K562 (cell line): ENCODE measurements around the gene MINDY3. TPM values are rescaled to one million over a fixed set of nuclear protein-coding genes. Genes with fewer than 3 reads are reported as not detected.

Source experiments
- ATAC-seq: fragments of 200-7000 bp; cut with Tn5 transposase; 3 replicates; pipeline ENCODE4 v1.9.1; 2020; ENCODE audit warnings: moderate library complexity
- BruUV-seq: library from RNA; stranded (reverse); fragments of 400-500 nt; replicated peaks from 2 replicates; lab custom pipeline; 2021; lab: Mats Ljungman, UMichigan
- CTCF ChIA-PET: fragments of 300-600 bp; formaldehyde crosslinking; extraction: SDS; loops from one replicate; lab custom pipeline; 2021; ENCODE audit warnings: low intra/inter-chr PET ratio; lab: Yijun Ruan, JAX
- POLR2A ChIA-PET: fragments of 300-600, 350-650 bp; sonication (Branson Sonifier 250); formaldehyde crosslinking; extraction: SDS; loops from one replicate; lab custom pipeline; 2021; ENCODE audit warnings: antibody characterized with exemption, inconsistent platforms; lab: Yijun Ruan, JAX
- DNase-seq, 4 experiments: peaks; one replicate each; pipeline versions ENCODE4 v3.0.0 to v3.0.0-alpha.2; 2011 to 2018; ENCODE audit warnings: low spot score in 3 of 4, mixed read lengths in 3 of 4; ENCODE audit errors: extremely low read depth in 1 of 4
- FAIRE-seq: peaks from 2 replicates; lab custom pipeline; 2011; peaks lifted over from hg19 to GRCh38; lab: Jason Lieb, UNC
- H2AFZ ChIP-seq: 2 replicates; pipeline ENCODE4 v1.6.0; 2011; ENCODE audit warnings: low read depth, low read length, control low read depth, inconsistent platforms
- H3K27ac ChIP-seq: fragments of 200-600 bp; 3 replicates; pipeline ENCODE4 v1.8.0; 2011; ENCODE audit warnings: low read depth, mild to moderate bottlenecking, control low read depth, inconsistent platforms, low read length, moderate library complexity, mixed read lengths; ENCODE audit errors: extremely low read depth
- H3K27me3 ChIP-seq, 2 experiments: fragments of 300-600 bp in 1 of 2; 2 replicates in 1 of 2; 3 replicates in 1 of 2; pipeline versions ENCODE4 v1.6.0 to v1.8.0; 2011; ENCODE audit warnings: inconsistent platforms in 2 of 2, low read length in 2 of 2, mild to moderate bottlenecking in 1 of 2, mixed read lengths in 1 of 2, moderate library complexity in 1 of 2; ENCODE audit not compliant: control insufficient read depth in 2 of 2, insufficient read depth in 2 of 2
- H3K36me3 ChIP-seq: fragments of 300-600 bp; 3 replicates; pipeline ENCODE4 v1.8.0; 2011; ENCODE audit warnings: mild to moderate bottlenecking, low read length, inconsistent platforms; ENCODE audit not compliant: control insufficient read depth, insufficient read depth
- H3K4me1 ChIP-seq, 2 experiments: fragments of 200-600 bp in 1 of 2; replicated peaks in 1 of 2; 2 replicates in 1 of 2; 3 replicates in 1 of 2; pipeline versions ENCODE4 v1.5.1 to v1.8.0; 2011; ENCODE audit warnings: inconsistent platforms in 2 of 2, low read length in 2 of 2, mild to moderate bottlenecking in 1 of 2, mixed read lengths in 1 of 2, moderate library complexity in 1 of 2; ENCODE audit not compliant: control insufficient read depth in 2 of 2, insufficient read depth in 2 of 2
- H3K4me2 ChIP-seq: 2 replicates; pipeline ENCODE4 v1.6.1; 2011; ENCODE audit warnings: low read length, control low read depth, inconsistent platforms, mixed read lengths; ENCODE audit not compliant: insufficient read depth
- H3K4me3 ChIP-seq: fragments of 200-600 bp; sonication (generic), shearing (Covaris generic); 2 replicates; pipeline ENCODE4 v1.5.1; 2016; ENCODE audit warnings: control low read depth, inconsistent platforms
- H3K79me2 ChIP-seq: fragments of 200-600 bp; 3 replicates; pipeline ENCODE4 v1.8.0; 2011; ENCODE audit warnings: low read length, inconsistent platforms; ENCODE audit not compliant: control insufficient read depth, insufficient read depth
- H3K9ac ChIP-seq, 2 experiments: 2 replicates each; pipeline versions ENCODE4 v1.6.0 to v1.6.1; 2011; ENCODE audit warnings: low read depth in 2 of 2, low read length in 2 of 2, control low read depth in 1 of 2, inconsistent platforms in 1 of 2, mild to moderate bottlenecking in 1 of 2, mixed read lengths in 1 of 2; ENCODE audit not compliant: insufficient read depth in 1 of 2
- H3K9me1 ChIP-seq: one replicate; pipeline ENCODE4 v1.6.0; 2011; ENCODE audit warnings: inconsistent platforms, mild to moderate bottlenecking, low read length, moderate library complexity; ENCODE audit not compliant: control insufficient read depth, insufficient read depth
- H3K9me3 ChIP-seq: replicated peaks from 2 replicates; pipeline ENCODE4 v1.5.1; 2011; ENCODE audit warnings: low read depth, low read length, inconsistent platforms; ENCODE audit not compliant: control insufficient read depth, insufficient read depth
- H4K20me1 ChIP-seq: replicated peaks from 2 replicates; pipeline ENCODE4 v1.6.1; 2011; ENCODE audit warnings: low read length, inconsistent platforms, mixed read lengths; ENCODE audit not compliant: control insufficient read depth, insufficient read depth
- AFF1 ChIP-seq, 2 experiments: fragments of 450-650 bp; IDR thresholded peaks; 2 replicates each; pipeline ENCODE4 v1.6.1; 2018; ENCODE audit warnings: mild to moderate bottlenecking in 2 of 2, low read depth in 1 of 2; ENCODE audit not compliant: partially characterized antibody in 2 of 2
- CLOCK ChIP-seq: fragments of 250-450 bp; sonication (Bioruptor Pico); IDR thresholded peaks from 2 replicates; pipeline ENCODE4 v1.4.0; 2020; ENCODE audit warnings: mild to moderate bottlenecking, moderate library complexity, borderline replicate concordance
- EP300 ChIP-seq: IDR thresholded peaks from 2 replicates; pipeline ENCODE4 v1.6.1; 2012; ENCODE audit warnings: low read length, improper control_type of control experiment
- FOXM1 ChIP-seq, 2 experiments: fragments of 450-650 bp in 1 of 2; sonication (generic) in 1 of 2; formaldehyde crosslinking in 1 of 2; IDR thresholded peaks; 2 replicates each; pipeline versions ENCODE4 v1.6.1 to v1.9.0; 2017 to 2022; ENCODE audit warnings: low read depth in 2 of 2, mild to moderate bottlenecking in 2 of 2, missing genetic modification reagents in 1 of 2, moderate library complexity in 1 of 2
- NR1H2 ChIP-seq: sonication (generic); formaldehyde crosslinking; IDR thresholded peaks from 2 replicates; pipeline ENCODE4 v1.4.0; 2020; ENCODE audit warnings: mild to moderate bottlenecking, missing genetic modification reagents
- RAD21 ChIP-seq, 2 experiments: fragments of 250-450 bp in 1 of 2; fragments of 450-650 bp in 1 of 2; sonication (Bioruptor Pico) in 1 of 2; formaldehyde crosslinking in 1 of 2; IDR thresholded peaks in 1 of 2; conservative IDR thresholded peaks in 1 of 2; 2 replicates each; pipeline versions ENCODE4 v1.4.0 to v1.8.0; 2020 to 2022; ENCODE audit warnings: mild to moderate bottlenecking in 2 of 2, moderate library complexity in 1 of 2
- RBM17 ChIP-seq: fragments of 200-400 bp; formaldehyde crosslinking; IDR thresholded peaks from 2 replicates; pipeline ENCODE4 v1.6.1; 2017; ENCODE audit warnings: low read depth, mild to moderate bottlenecking, low read length, borderline replicate concordance
- ZNF445 ChIP-seq: fragments of 250-450 bp; sonication (Bioruptor Pico); IDR thresholded peaks from 2 replicates; pipeline ENCODE4 v1.4.0; 2020; ENCODE audit warnings: low read depth, mild to moderate bottlenecking, moderate library complexity
- ZNF586 ChIP-seq: fragments of 450-650 bp; formaldehyde crosslinking; conservative IDR thresholded peaks from 2 replicates; pipeline ENCODE4 v1.4.0; 2020; ENCODE audit warnings: mild to moderate bottlenecking, moderate library complexity
- WGBS: fragments of 100-300 bp; shearing (Covaris generic); methylation state at CpG from one replicate; pipeline ENCODE4 v1.1.6; 2016; ENCODE audit warnings: low coverage, mixed read lengths; ENCODE audit not compliant: insufficient coverage; ENCODE audit errors: missing lambda C conversion rate; 5-methylcytosine and 5-hydroxymethylcytosine counted together
- in situ Hi-C: fragments of 300-500 bp; cut with MboI; formaldehyde crosslinking; loops from 4 replicates; pipeline ENCODE4 v1.15.0; 2018; ENCODE audit warnings: inconsistent platforms, mixed read lengths
- intact Hi-C: fragments of 100-400 bp; cut with micrococcal nuclease; formaldehyde crosslinking; loops from 2 replicates; pipeline ENCODE4 v1.14.2; 2022
- polyA plus RNA-seq, 8 experiments: library from polyadenylated mRNA; depleted of rRNA in 4 of 8; stranded (reverse) in 5 of 8; unstranded in 3 of 8; fragments of >200 nt; fragmentation: Nextera tagmentation in 2 of 8; fragmentation: Illumina TruSeq in 1 of 8; extraction: Ambion mirVana in 2 of 8; extraction: Trizol in 1 of 8; gene quantifications; 2 replicates each; pipeline versions ENCODE4 v1.2.1 to v1.2.3, GENCODE V29; 2011 to 2014; ENCODE audit warnings: inconsistent platforms in 1 of 8, missing spikeins in 1 of 8
- total RNA-seq, 7 experiments: library from RNA; depleted of rRNA in 6 of 7; stranded (reverse); fragments of >200 nt in 6 of 7; fragmentation: Illumina TruSeq in 2 of 7; extraction: Trizol in 2 of 7; gene quantifications; 2 replicates each; pipeline versions ENCODE4 v1.2.1 to v1.2.3, GENCODE V29; 2011 to 2021; ENCODE audit warnings: low replicate concordance in 1 of 7
- TF ChIP-seq, protein P1 (sequence below): sonication (generic); formaldehyde crosslinking; IDR thresholded peaks from 2 replicates; pipeline ENCODE4 v1.8.0; 2022; ENCODE audit warnings: missing genetic modification reagents, mild to moderate bottlenecking, moderate library complexity, borderline replicate concordance
- TF ChIP-seq, protein P2 (sequence below): fragments of 250-450 bp; sonication (Bioruptor Pico); IDR thresholded peaks from 2 replicates; pipeline ENCODE4 v1.8.0; 2021; ENCODE audit warnings: moderate library complexity, mild to moderate bottlenecking, inconsistent platforms

The MINDY3 gene
- total and polyA plus RNA-seq, 9 of the 15 experiments (the other 6 are each of a cell fraction or from before 2014, with no cell fraction given) = 14.0 to 35.9 (median 23.6) TPM

DNA sequence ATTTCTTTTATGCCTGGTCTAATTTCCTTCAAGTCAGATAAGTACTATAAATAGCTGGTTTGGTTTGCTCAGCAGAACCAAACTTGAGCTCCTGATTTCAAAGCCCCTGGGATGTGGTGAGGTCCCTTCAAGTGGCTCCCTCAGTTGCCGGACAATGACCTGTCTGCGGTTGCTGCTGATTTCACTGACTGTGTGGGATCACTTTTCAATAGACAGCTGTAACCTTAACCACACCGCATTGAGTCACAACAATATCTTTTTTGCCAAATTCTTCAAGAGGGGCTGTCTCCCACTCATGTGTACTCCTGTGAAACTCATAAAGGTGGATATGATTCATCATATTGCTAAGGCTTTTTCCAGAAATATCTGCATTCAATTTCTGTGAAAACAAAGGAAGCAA, 117.5 kb downstream of the MINDY3 start:
- Histone ChIP-seq H3K9me3 (no peaks in the 10 kb centered on the region), H3K9me1 (no peaks in the 10 kb centered on the region), H3K27ac (no peak overlapping the region), H3K27me3 (peaks cover 2 to 5% of the 10 kb centered on the region in 2 experiments; a peak in 3 of 5 replicates), H4K20me1 (no peaks in the 10 kb centered on the region), H2AFZ (no peak overlapping the region), H3K4me3 (no peak overlapping the region), H3K4me2 (no peak overlapping the region), H3K9ac (no peak overlapping the region), H3K79me2 (no peaks in the 10 kb centered on the region), H3K4me1 (no peaks in the 10 kb centered on the region), H3K36me3 (no peaks in the 10 kb centered on the region)
- in situ Hi-C loops = no loop called here
- POLR2A ChIA-PET = no interaction called here
- FAIRE-seq (no peak), ATAC-seq (no peak), DNase-seq (no peak)
- intact Hi-C loops = no loop called here
- CTCF ChIA-PET = no interaction called here
- no TSS peak for BruUV-seq
- WGBS = 13% methylated on average over 3 of the region's 3 CpGs
- no peak for TF ChIP-seq CLOCK (CRISPR knock-in tag)
- no peak for TF ChIP-seq AFF1 (IDR thresholded peaks at IDR 0.05; ENCODE audit: low read depth in 1 of 2, partially characterized antibody in 2 of 2)
- TF ChIP-seq NR1H2 (CRISPR knock-in tag) = no peak
- TF ChIP-seq, protein P1, sequence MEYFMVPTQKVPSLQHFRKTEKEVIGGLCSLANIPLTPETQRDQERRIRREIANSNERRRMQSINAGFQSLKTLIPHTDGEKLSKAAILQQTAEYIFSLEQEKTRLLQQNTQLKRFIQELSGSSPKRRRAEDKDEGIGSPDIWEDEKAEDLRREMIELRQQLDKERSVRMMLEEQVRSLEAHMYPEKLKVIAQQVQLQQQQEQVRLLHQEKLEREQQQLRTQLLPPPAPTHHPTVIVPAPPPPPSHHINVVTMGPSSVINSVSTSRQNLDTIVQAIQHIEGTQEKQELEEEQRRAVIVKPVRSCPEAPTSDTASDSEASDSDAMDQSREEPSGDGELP (CRISPR knock-in tag) = no peak
- no peak for TF ChIP-seq EP300
- TF ChIP-seq, protein P2, sequence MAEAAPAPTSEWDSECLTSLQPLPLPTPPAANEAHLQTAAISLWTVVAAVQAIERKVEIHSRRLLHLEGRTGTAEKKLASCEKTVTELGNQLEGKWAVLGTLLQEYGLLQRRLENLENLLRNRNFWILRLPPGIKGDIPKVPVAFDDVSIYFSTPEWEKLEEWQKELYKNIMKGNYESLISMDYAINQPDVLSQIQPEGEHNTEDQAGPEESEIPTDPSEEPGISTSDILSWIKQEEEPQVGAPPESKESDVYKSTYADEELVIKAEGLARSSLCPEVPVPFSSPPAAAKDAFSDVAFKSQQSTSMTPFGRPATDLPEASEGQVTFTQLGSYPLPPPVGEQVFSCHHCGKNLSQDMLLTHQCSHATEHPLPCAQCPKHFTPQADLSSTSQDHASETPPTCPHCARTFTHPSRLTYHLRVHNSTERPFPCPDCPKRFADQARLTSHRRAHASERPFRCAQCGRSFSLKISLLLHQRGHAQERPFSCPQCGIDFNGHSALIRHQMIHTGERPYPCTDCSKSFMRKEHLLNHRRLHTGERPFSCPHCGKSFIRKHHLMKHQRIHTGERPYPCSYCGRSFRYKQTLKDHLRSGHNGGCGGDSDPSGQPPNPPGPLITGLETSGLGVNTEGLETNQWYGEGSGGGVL (CRISPR knock-in tag) = no peak
- TF ChIP-seq FOXM1 (IDR thresholded peaks at IDR 0.05; ENCODE audit: low read depth) = no peak
- TF ChIP-seq FOXM1 (CRISPR knock-in tag; IDR thresholded peaks at IDR 0.05; ENCODE audit: low read depth) = no peak
- TF ChIP-seq RBM17 = no peak
- no peak for TF ChIP-seq ZNF445 (CRISPR knock-in tag)
- no peak for TF ChIP-seq ZNF586 (CRISPR knock-in tag)
- no peak for TF ChIP-seq RAD21 (CRISPR knock-in tag; conservative IDR thresholded peaks at IDR 0.05 in 1 of 2, IDR thresholded peaks at IDR 0.05 in 1 of 2)
